DND-41 (cell line): ENCODE results near the gene ESRRB.

Experiments
- ATAC-seq: fragments of 200-7000 bp; cut with Tn5 transposase; 3 replicates; pipeline ENCODE4 v1.9.1; 2021; ENCODE audit warnings: low read depth; ENCODE audit not compliant: insufficient read depth
- DNase-seq: peaks from one replicate; pipeline ENCODE4 v3.0.0-alpha.2; 2020
- H2AFZ ChIP-seq: 2 replicates; pipeline ENCODE4 v1.6.0; 2012; ENCODE audit warnings: low read depth, low read length
- H3K27ac ChIP-seq: 2 replicates; pipeline ENCODE4 v1.5.1; 2012; ENCODE audit warnings: low read length, inconsistent platforms
- H3K27me3 ChIP-seq: fragments of 200-600 bp; sonication (generic); 2 replicates; pipeline ENCODE4 v1.6.0; 2012; ENCODE audit warnings: low read length, mild to moderate bottlenecking, inconsistent platforms; ENCODE audit not compliant: insufficient read depth, poor library complexity
- H3K36me3 ChIP-seq: 2 replicates; pipeline ENCODE4 v1.5.1; 2012; ENCODE audit warnings: low read length, inconsistent platforms; ENCODE audit not compliant: insufficient read depth
- H3K4me1 ChIP-seq: 2 replicates; pipeline ENCODE4 v1.5.1; 2012; ENCODE audit warnings: mild to moderate bottlenecking, low read length; ENCODE audit not compliant: insufficient read depth
- H3K4me2 ChIP-seq: 2 replicates; pipeline ENCODE4 v1.6.0; 2012; ENCODE audit warnings: mild to moderate bottlenecking, moderate library complexity, low read length, inconsistent platforms; ENCODE audit not compliant: insufficient read depth
- H3K4me3 ChIP-seq, 2 experiments: fragments of 200-600 bp in 1 of 2; shearing (Covaris generic) in 1 of 2; 2 replicates each; pipeline ENCODE4 v1.5.1; 2012 to 2016; ENCODE audit warnings: inconsistent platforms in 2 of 2, low read length in 2 of 2, mild to moderate bottlenecking in 2 of 2, low read depth in 1 of 2, moderate library complexity in 1 of 2
- H3K79me2 ChIP-seq: 2 replicates; pipeline ENCODE4 v1.6.0; 2012; ENCODE audit warnings: low read length, inconsistent platforms; ENCODE audit not compliant: insufficient read depth
- H3K9ac ChIP-seq: 2 replicates; pipeline ENCODE4 v1.6.0; 2012; ENCODE audit warnings: low read depth, mild to moderate bottlenecking, inconsistent platforms, low read length, moderate library complexity
- H3K9me3 ChIP-seq: 2 replicates; pipeline ENCODE4 v1.5.1; 2012; ENCODE audit warnings: low read length, moderate library complexity, mild to moderate bottlenecking, inconsistent platforms; ENCODE audit not compliant: insufficient read depth, severe bottlenecking
- H4K20me1 ChIP-seq: 2 replicates; pipeline ENCODE4 v1.6.0; 2012; ENCODE audit warnings: low read length; ENCODE audit not compliant: insufficient read depth
- EZH2 ChIP-seq: IDR thresholded peaks from 3 replicates; pipeline ENCODE4 v1.6.1; 2012; ENCODE audit warnings: borderline replicate concordance, low read depth, mild to moderate bottlenecking, moderate library complexity, low read length, inconsistent platforms; ENCODE audit not compliant: severe bottlenecking
- TF ChIP-seq, protein P1 (sequence below): IDR thresholded peaks from 2 replicates; pipeline ENCODE4 v1.5.1; 2012; ENCODE audit warnings: borderline replicate concordance, low read length, moderate library complexity, mild to moderate bottlenecking; ENCODE audit not compliant: poor library complexity, severe bottlenecking; ENCODE audit errors: extremely low read depth

Gene ESRRB

DNA sequence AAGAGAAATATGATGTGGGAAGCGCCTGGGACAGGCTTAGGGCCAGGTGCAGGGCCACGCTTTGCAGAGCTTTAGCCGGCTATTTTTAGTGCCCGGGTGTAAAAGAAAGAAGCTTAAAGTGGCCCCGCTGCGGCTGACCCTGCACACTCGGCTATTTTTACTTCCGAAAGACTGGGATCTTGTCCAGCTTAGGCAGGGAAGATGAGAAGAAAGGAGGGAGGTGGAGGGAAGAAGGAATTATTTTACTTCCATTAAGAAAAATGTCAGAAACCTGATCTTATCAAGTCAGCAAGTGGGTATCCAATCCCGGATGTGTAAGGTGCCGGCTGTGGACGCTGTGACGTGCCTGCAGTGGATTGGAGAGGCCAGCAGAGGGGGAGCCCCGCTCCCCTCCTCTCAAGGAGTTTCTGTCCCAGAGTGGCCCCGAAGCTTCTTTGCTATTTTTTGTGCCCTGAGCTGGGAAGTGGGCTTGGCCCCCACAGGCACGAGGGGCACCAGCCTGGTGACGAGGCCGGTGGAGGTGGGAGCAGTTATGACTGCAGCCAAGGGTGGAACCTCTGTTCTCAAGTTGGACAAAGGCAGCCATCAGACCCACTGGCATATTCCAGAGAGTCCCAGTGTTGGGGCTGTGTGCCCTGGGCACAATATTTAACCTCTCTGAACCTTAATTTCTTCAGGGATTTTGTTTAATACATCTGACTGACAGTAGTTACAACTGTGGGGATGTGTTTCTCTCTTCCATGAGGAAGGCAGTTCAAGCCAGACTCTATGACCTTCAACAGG, 97.7 kb downstream of the ESRRB start:
- H2AFZ ChIP-seq = no peak overlapping the region
- peaks cover 14% of the 10 kb centered on the region for H3K27me3 ChIP-seq
- no peaks in the 10 kb centered on the region for H4K20me1 ChIP-seq
- no peak overlapping the region for H3K9ac ChIP-seq
- ATAC-seq = no peak
- H3K27ac ChIP-seq = no peak overlapping the region
- H3K36me3 ChIP-seq = no peaks in the 10 kb centered on the region
- H3K4me1 ChIP-seq = no peaks in the 10 kb centered on the region
- DNase-seq = no peak
- TF ChIP-seq, protein P1, sequence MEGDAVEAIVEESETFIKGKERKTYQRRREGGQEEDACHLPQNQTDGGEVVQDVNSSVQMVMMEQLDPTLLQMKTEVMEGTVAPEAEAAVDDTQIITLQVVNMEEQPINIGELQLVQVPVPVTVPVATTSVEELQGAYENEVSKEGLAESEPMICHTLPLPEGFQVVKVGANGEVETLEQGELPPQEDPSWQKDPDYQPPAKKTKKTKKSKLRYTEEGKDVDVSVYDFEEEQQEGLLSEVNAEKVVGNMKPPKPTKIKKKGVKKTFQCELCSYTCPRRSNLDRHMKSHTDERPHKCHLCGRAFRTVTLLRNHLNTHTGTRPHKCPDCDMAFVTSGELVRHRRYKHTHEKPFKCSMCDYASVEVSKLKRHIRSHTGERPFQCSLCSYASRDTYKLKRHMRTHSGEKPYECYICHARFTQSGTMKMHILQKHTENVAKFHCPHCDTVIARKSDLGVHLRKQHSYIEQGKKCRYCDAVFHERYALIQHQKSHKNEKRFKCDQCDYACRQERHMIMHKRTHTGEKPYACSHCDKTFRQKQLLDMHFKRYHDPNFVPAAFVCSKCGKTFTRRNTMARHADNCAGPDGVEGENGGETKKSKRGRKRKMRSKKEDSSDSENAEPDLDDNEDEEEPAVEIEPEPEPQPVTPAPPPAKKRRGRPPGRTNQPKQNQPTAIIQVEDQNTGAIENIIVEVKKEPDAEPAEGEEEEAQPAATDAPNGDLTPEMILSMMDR = no peak
- no peak for TF ChIP-seq EZH2
- H3K79me2 ChIP-seq = no peaks in the 10 kb centered on the region
- no peak overlapping the region for H3K4me2 ChIP-seq
- H3K4me3 ChIP-seq = no peak overlapping the region
- H3K9me3 ChIP-seq = no peaks in the 10 kb centered on the region

DNA sequence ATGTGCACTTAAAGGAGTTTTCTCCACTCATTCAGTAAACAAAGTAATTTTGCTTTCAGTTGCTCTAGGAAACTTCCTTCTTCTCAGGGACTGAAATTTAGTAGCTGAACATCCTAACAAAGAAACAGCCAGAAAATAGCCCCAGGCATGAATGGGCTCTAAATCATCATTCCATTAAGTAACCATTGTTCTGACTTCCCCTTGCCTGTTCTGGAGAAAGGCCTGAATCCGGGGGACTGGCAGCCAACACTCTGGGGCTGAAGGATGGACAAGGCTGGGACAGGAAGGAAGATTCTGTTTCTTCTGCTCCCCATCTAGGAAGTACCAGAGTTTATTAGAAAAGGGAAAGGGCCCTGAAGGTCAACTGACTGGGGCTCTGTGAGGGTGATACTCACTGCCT, 104.5 kb downstream of the ESRRB start:
- H3K4me1 ChIP-seq = no peaks in the 10 kb centered on the region
- H3K9me3 ChIP-seq = no peaks in the 10 kb centered on the region
- DNase-seq (no peak), ATAC-seq (no peak)
- TF ChIP-seq, protein P1 = no peak
- TF ChIP-seq EZH2 = no peak
- H3K36me3 ChIP-seq = no peaks in the 10 kb centered on the region
- H4K20me1 ChIP-seq = no peaks in the 10 kb centered on the region
- no peak overlapping the region for H3K4me3 ChIP-seq
- no peak overlapping the region for H3K27ac ChIP-seq
- no peak overlapping the region for H3K4me2 ChIP-seq
- no peak overlapping the region for H3K9ac ChIP-seq
- no peak overlapping the region for H2AFZ ChIP-seq
- H3K79me2 ChIP-seq = no peaks in the 10 kb centered on the region
- H3K27me3 ChIP-seq = no peaks in the 10 kb centered on the region

DNA sequence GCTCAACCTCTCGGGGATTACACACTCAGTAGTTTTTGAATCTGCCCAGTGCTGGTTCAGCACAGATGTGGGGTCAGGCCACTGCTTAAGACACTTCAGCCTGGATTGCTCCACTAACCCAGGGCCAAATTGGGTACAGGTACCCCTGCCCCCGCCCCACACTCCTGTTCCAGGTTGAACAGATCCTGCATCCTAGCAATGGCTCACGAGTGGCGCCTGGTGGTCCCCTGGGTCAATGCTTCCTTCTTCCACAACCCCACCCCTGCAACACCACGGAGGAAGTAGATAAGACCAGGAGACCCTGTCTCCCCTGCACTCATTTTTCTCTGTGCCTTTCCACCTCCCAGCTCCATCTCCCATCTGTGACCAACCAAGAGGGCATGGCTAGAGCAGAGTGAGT, 108.4 kb downstream of the ESRRB start:
- ATAC-seq = no peak
- no peak overlapping the region for H2AFZ ChIP-seq
- no peak for TF ChIP-seq EZH2
- TF ChIP-seq, protein P1 = no peak
- no peaks in the 10 kb centered on the region for H3K36me3 ChIP-seq
- H3K79me2 ChIP-seq = no peaks in the 10 kb centered on the region
- H3K27ac ChIP-seq = no peak overlapping the region
- H3K27me3 ChIP-seq = peaks cover 7% of the 10 kb centered on the region
- no peak for DNase-seq
- H3K4me3 ChIP-seq = no peak overlapping the region
- H4K20me1 ChIP-seq = no peaks in the 10 kb centered on the region; the same call in 1 of the 2 replicates
- H3K9ac ChIP-seq = no peak overlapping the region
- H3K9me3 ChIP-seq = no peaks in the 10 kb centered on the region
- no peaks in the 10 kb centered on the region for H3K4me1 ChIP-seq
- H3K4me2 ChIP-seq = no peak overlapping the region
